ENCODE measurements around the gene ANKRD13D. TPM values are rescaled to one million over a fixed set of nuclear protein-coding genes. Genes with fewer than 3 reads are reported as not detected.
A peak's percentile ranks its signal among the peaks of the same experiment; 100 is the strongest.

The ANKRD13D gene
- total RNA-seq, 1 donor from 2014 or later: 59.4 TPM

- intact Hi-C loops (cut with DNase I): no loop called here
- peaks cover 37% of the 10 kb centered on the region for H3K36me3 ChIP-seq
- ATAC-seq (peak; percentile 57), DNase-seq (peak; percentile 88)
- peak overlapping the region; percentile 99 for H3K4me3 ChIP-seq
- no peak for TF ChIP-seq CTCF (IDR thresholded peaks at IDR 0.05)
- H3K27me3 ChIP-seq: no peaks in the 10 kb centered on the region
- H3K9me3 ChIP-seq: no peaks in the 10 kb centered on the region
- peaks cover 25% of the 10 kb centered on the region for H3K4me1 ChIP-seq
- H3K27ac ChIP-seq: peak overlapping the region; percentile 86
These were observed 13.5 kb downstream of the ANKRD13D start for GRCh38 chr11:67302571-67303131.

GRCh38 chr11:67303132-67303834, 14.2 kb downstream of the ANKRD13D start, which contains the start of gene SSH3:
SSH3 (plus strand) TSS chr11:67303530; CDS start chr11:67303626, 96 bp downstream.
- peak; percentile 94 for DNase-seq
- Histone ChIP-seq H3K27ac (peak within 1 kb of the TSS; percentile 86), H3K27me3 (no peaks in the 10 kb centered on the region), H3K4me1 (peaks cover 25% of the 10 kb centered on the region), H3K4me3 (peak within 1 kb of the TSS; percentile 99), H3K9me3 (no peaks in the 10 kb centered on the region), H3K36me3 (peaks cover 41% of the 10 kb centered on the region)
- peak; percentile 94 for ATAC-seq
- no peak for TF ChIP-seq CTCF (IDR thresholded peaks at IDR 0.05)
- intact Hi-C loops (cut with DNase I): no loop called here

- peak overlapping the region; percentile 99 for H3K4me3 ChIP-seq
- no peak for TF ChIP-seq CTCF (IDR thresholded peaks at IDR 0.05)
- no peaks in the 10 kb centered on the region for H3K9me3 ChIP-seq
- ATAC-seq (peak; percentile 50), DNase-seq (peak; percentile 79)
- intact Hi-C loops (cut with DNase I): no loop called here
- H3K4me1 ChIP-seq: peaks cover 25% of the 10 kb centered on the region
- no peaks in the 10 kb centered on the region for H3K27me3 ChIP-seq
- peak overlapping the region; percentile 86 for H3K27ac ChIP-seq
- H3K36me3 ChIP-seq: peaks cover 43% of the 10 kb centered on the region
These were observed 14.8 kb downstream of the ANKRD13D start for GRCh38 chr11:67303835-67304411.

- H3K4me3 ChIP-seq: peak overlapping the region; percentile 99
- DNase-seq (peak; percentile 56), ATAC-seq (no peak)
- H3K4me1 ChIP-seq: peaks cover 25% of the 10 kb centered on the region
- peak overlapping the region; percentile 86 for H3K27ac ChIP-seq
- no peaks in the 10 kb centered on the region for H3K9me3 ChIP-seq
- intact Hi-C loops (cut with DNase I): no loop called here
- H3K27me3 ChIP-seq: no peaks in the 10 kb centered on the region
- no peak for TF ChIP-seq CTCF (IDR thresholded peaks at IDR 0.05)
- peaks cover 43% of the 10 kb centered on the region for H3K36me3 ChIP-seq
These were observed 15.5 kb downstream of the ANKRD13D start for GRCh38 chr11:67304511-67305113.

- DNase-seq (peak; percentile 60), ATAC-seq (no peak)
- H3K36me3 ChIP-seq: peaks cover 30% of the 10 kb centered on the region
- no peaks in the 10 kb centered on the region for H3K9me3 ChIP-seq
- TF ChIP-seq CTCF (IDR thresholded peaks at IDR 0.05): no peak
- intact Hi-C loops (cut with DNase I): no loop called here
- H3K27ac ChIP-seq: no peak overlapping the region
- H3K4me1 ChIP-seq: peaks cover 18% of the 10 kb centered on the region
- H3K27me3 ChIP-seq: no peaks in the 10 kb centered on the region
- H3K4me3 ChIP-seq: no peak overlapping the region
These were observed 17.9 kb downstream of the ANKRD13D start for GRCh38 chr11:67306769-67307544.

Data from upper lobe of right lung (tissue), 1 donor.